GM12878 (cell line): Measurements from ENCODE around the gene GALNTL6. TPM values are rescaled to one million over a fixed set of nuclear protein-coding genes. Genes with fewer than 3 reads are reported as not detected.

Source experiments
- ATAC-seq: fragments of 200-7000 bp; cut with Tn5 transposase; 3 replicates; pipeline ENCODE4 v1.9.1; 2020; ENCODE audit warnings: mild to moderate bottlenecking, moderate library complexity
- BruUV-seq: library from RNA; stranded (reverse); fragments of 400-500 nt; replicated peaks from 2 replicates; lab custom pipeline; 2021; lab: Mats Ljungman, UMichigan
- CTCF ChIA-PET: fragments of 300-600 bp; sonication (Branson Sonifier 250); formaldehyde crosslinking; extraction: SDS; loops from one replicate; lab custom pipeline; 2021; ENCODE audit warnings: inconsistent platforms; lab: Yijun Ruan, JAX
- POLR2A ChIA-PET: fragments of 350-600 bp; formaldehyde crosslinking; extraction: SDS; loops from one replicate; lab custom pipeline; 2021; ENCODE audit warnings: inconsistent platforms; lab: Charles Lee
- RAD21 ChIA-PET: fragments of 300-600 bp; sonication (Branson Sonifier 250); formaldehyde crosslinking; loops from one replicate; lab custom pipeline; 2023; ENCODE audit warnings: antibody characterized with exemption; ENCODE audit not compliant: unreplicated experiment; lab: Charles Lee
- SMC1A ChIA-PET: fragments of 300-600 bp; sonication (Branson Sonifier 250); formaldehyde crosslinking; loops from one replicate; lab custom pipeline; 2023; ENCODE audit not compliant: unreplicated experiment, uncharacterized antibody; lab: Charles Lee
- DNase-seq: peaks from one replicate; pipeline ENCODE4 v3.0.0-alpha.2; 2011; ENCODE audit warnings: low read depth, low spot score
- FAIRE-seq: peaks from 3 replicates; lab custom pipeline; 2011; peaks lifted over from hg19 to GRCh38; lab: Jason Lieb, UNC
- H2AFZ ChIP-seq: 2 replicates; pipeline ENCODE4 v1.6.0; 2011; ENCODE audit warnings: low read depth, low read length, control low read depth; ENCODE audit not compliant: control insufficient read depth
- H3K27ac ChIP-seq: 2 replicates; pipeline ENCODE4 v1.5.1; 2011; ENCODE audit warnings: control low read depth; ENCODE audit not compliant: control insufficient read depth, insufficient read depth
- H3K27me3 ChIP-seq, 2 experiments: replicated peaks in 1 of 2; 2 replicates each; pipeline versions ENCODE4 v1.6.0 to v1.6.1; 2011; ENCODE audit warnings: low read length in 1 of 2; ENCODE audit not compliant: control insufficient read depth in 2 of 2, insufficient read depth in 2 of 2
- H3K36me3 ChIP-seq, 2 experiments: 2 replicates each; pipeline ENCODE4 v1.5.1; 2011; ENCODE audit warnings: low read length in 1 of 2; ENCODE audit not compliant: control insufficient read depth in 2 of 2, insufficient read depth in 2 of 2
- H3K4me1 ChIP-seq: 2 replicates; pipeline ENCODE4 v1.6.1; 2011; ENCODE audit warnings: mild to moderate bottlenecking, low read length, moderate library complexity, mixed read lengths; ENCODE audit not compliant: control insufficient read depth, insufficient read depth
- H3K4me2 ChIP-seq: 2 replicates; pipeline ENCODE4 v1.6.0; 2011; ENCODE audit warnings: control low read depth; ENCODE audit not compliant: control insufficient read depth, insufficient read depth
- H3K4me3 ChIP-seq: fragments of 200-600 bp; sonication (generic); 2 replicates; pipeline ENCODE4 v1.5.1; 2016
- H3K79me2 ChIP-seq: 2 replicates; pipeline ENCODE4 v1.6.0; 2011; ENCODE audit warnings: low read length; ENCODE audit not compliant: control insufficient read depth, insufficient read depth
- H3K9ac ChIP-seq: 2 replicates; pipeline ENCODE4 v1.8.0; 2011; ENCODE audit warnings: low read length, control low read depth, mixed read lengths; ENCODE audit not compliant: control insufficient read depth, insufficient read depth
- H3K9me3 ChIP-seq: replicated peaks from 3 replicates; pipeline ENCODE4 v1.5.1; 2011; ENCODE audit warnings: mild to moderate bottlenecking, low read length; ENCODE audit not compliant: control insufficient read depth, insufficient read depth
- H4K20me1 ChIP-seq: 2 replicates; pipeline ENCODE4 v1.6.0; 2011; ENCODE audit not compliant: control insufficient read depth, insufficient read depth
- ATF7 ChIP-seq: fragments of 450-650 bp; IDR thresholded peaks from 2 replicates; pipeline ENCODE4 v1.6.1; 2016; ENCODE audit warnings: low read depth, mild to moderate bottlenecking
- BCL11A ChIP-seq: IDR thresholded peaks from 2 replicates; pipeline ENCODE4 v1.6.1; 2011; ENCODE audit warnings: low read depth, low read length
- CEBPB ChIP-seq, 2 experiments: fragments of 150-350 bp in 1 of 2; IDR thresholded peaks; 2 replicates each; pipeline ENCODE4 v1.6.1; 2012 to 2014; ENCODE audit warnings: low read depth in 2 of 2, low read length in 2 of 2, borderline replicate concordance in 1 of 2, inconsistent platforms in 1 of 2
- CREB1 ChIP-seq: IDR thresholded peaks from 2 replicates; pipeline ENCODE4 v1.6.1; 2012; ENCODE audit warnings: low read depth, mild to moderate bottlenecking, inconsistent platforms
- DPF2 ChIP-seq: fragments of 450-650 bp; IDR thresholded peaks from 2 replicates; pipeline ENCODE4 v1.6.1; 2017; ENCODE audit warnings: mild to moderate bottlenecking
- MAX ChIP-seq: IDR thresholded peaks from 2 replicates; pipeline ENCODE4 v1.6.1; 2012; ENCODE audit warnings: low read depth, low read length, improper control_type of control experiment
- MYB ChIP-seq: fragments of 150-350 bp; IDR thresholded peaks from 2 replicates; pipeline ENCODE4 v1.6.1; 2014; ENCODE audit warnings: mild to moderate bottlenecking, low read depth, low read length, borderline replicate concordance
- PBX3 ChIP-seq: IDR thresholded peaks from 2 replicates; pipeline ENCODE4 v1.6.1; 2011; ENCODE audit warnings: mild to moderate bottlenecking, low read depth, low read length, moderate library complexity; ENCODE audit not compliant: insufficient replicate concordance
- REST ChIP-seq: IDR thresholded peaks from 2 replicates; pipeline ENCODE4 v1.6.1; 2012; ENCODE audit warnings: mild to moderate bottlenecking, low read depth, low read length
- SIN3A ChIP-seq: IDR thresholded peaks from 2 replicates; pipeline ENCODE4 v1.6.1; 2012; ENCODE audit warnings: low read depth, low read length, improper control_type of control experiment
- SREBF1 ChIP-seq: IDR thresholded peaks from 2 replicates; pipeline ENCODE4 v1.6.1; 2012; ENCODE audit warnings: mild to moderate bottlenecking, low read length
- SUPT20H ChIP-seq: IDR thresholded peaks from 2 replicates; pipeline ENCODE4 v1.6.1; 2011; ENCODE audit warnings: low read depth, mild to moderate bottlenecking, low read length, moderate library complexity, borderline replicate concordance; ENCODE audit not compliant: control insufficient read depth
- TAF1 ChIP-seq: IDR thresholded peaks from 2 replicates; pipeline ENCODE4 v1.6.1; 2011; ENCODE audit warnings: mild to moderate bottlenecking, low read depth, low read length, borderline replicate concordance
- TCF3 ChIP-seq: IDR thresholded peaks from 2 replicates; pipeline ENCODE4 v1.6.1; 2012; ENCODE audit warnings: low read depth, mild to moderate bottlenecking, low read length, borderline replicate concordance; ENCODE audit not compliant: insufficient read depth
- WGBS: methylation state at CpG from one replicate; pipeline ENCODE4 v1.1.6; 2016; ENCODE audit warnings: low lambda C conversion rate; ENCODE audit not compliant: insufficient replicate concordance, insufficient coverage; ENCODE audit errors: missing lambda C conversion rate; 5-methylcytosine and 5-hydroxymethylcytosine counted together
- in situ Hi-C: fragments of 300-500 bp; cut with MboI; formaldehyde crosslinking; loops from 9 replicates; pipeline ENCODE4 v1.14.3; 2018; ENCODE audit warnings: mixed read lengths
- intact Hi-C: fragments of 100-400 bp; cut with micrococcal nuclease; formaldehyde crosslinking; loops from one replicate; pipeline ENCODE4 v1.14.2; 2022; ENCODE audit not compliant: unreplicated experiment
- polyA plus RNA-seq, 11 experiments: library from polyadenylated mRNA; depleted of rRNA in 4 of 11; unstranded in 6 of 11; stranded (reverse) in 5 of 11; fragments of >200 nt; fragmentation: Nextera tagmentation in 4 of 11; fragmentation: Illumina TruSeq in 1 of 11; extraction: Ambion mirVana in 4 of 11; extraction: Trizol in 1 of 11; gene quantifications; 1 replicate in 1 of 11; 2 replicates in 10 of 11; pipeline versions ENCODE4 v1.2.1 to v1.2.3, GENCODE V29; 2011 to 2016; ENCODE audit warnings: inconsistent platforms in 2 of 11, missing spikeins in 2 of 11, low read depth in 1 of 11
- total RNA-seq, 4 experiments: library from RNA; depleted of rRNA in 3 of 4; stranded (reverse); fragments of >200 nt in 3 of 4; fragmentation: Illumina TruSeq in 1 of 4; extraction: Trizol in 1 of 4; gene quantifications; 2 replicates each; pipeline versions ENCODE4 v1.2.1 to v1.2.3, GENCODE V29; 2013 to 2021

GALNTL6 gene
- total and polyA plus RNA-seq, 10 of the 15 experiments (the other 5 are each of a cell fraction or from before 2014, with no cell fraction given) = 0.01 to 0.29 TPM; not detected in 8

GRCh38 chr4:172698256-172698655 lies 885.1 kb downstream of the GALNTL6 start:
- no peak overlapping the region for H3K4me3 ChIP-seq
- H3K27me3 ChIP-seq = no peaks in the 10 kb centered on the region
- no TSS peak for BruUV-seq
- ChIA-PET RAD21 (no interaction called here), SMC1A (no interaction called here), POLR2A (no interaction called here), CTCF (interaction anchor here (0.7 kb wide), 1 partner anchor 20 kb away, joined by 3 read pairs; no protein-coding TSS in a partner anchor)
- no peaks in the 10 kb centered on the region for H3K9me3 ChIP-seq
- in situ Hi-C loops = no loop called here
- no peak overlapping the region for H3K4me2 ChIP-seq
- no peaks in the 10 kb centered on the region for H3K79me2 ChIP-seq
- no peaks in the 10 kb centered on the region for H4K20me1 ChIP-seq
- intact Hi-C loops = no loop called here
- no peak overlapping the region for H3K27ac ChIP-seq
- no peak overlapping the region for H2AFZ ChIP-seq
- ATAC-seq = no peak
- no peak overlapping the region for H3K9ac ChIP-seq
- FAIRE-seq = no peak
- DNase-seq = no peak
- WGBS = 7% methylated on average over 4 of the region's 4 CpGs
- H3K36me3 ChIP-seq = no peaks in the 10 kb centered on the region
- no peaks in the 10 kb centered on the region for H3K4me1 ChIP-seq
- no peak for TF ChIP-seq TCF3
- TF ChIP-seq REST = no peak
- TF ChIP-seq TAF1 = no peak
- no peak for TF ChIP-seq MYB
- no peak for TF ChIP-seq SREBF1
- TF ChIP-seq BCL11A = no peak
- TF ChIP-seq SUPT20H = no peak
- TF ChIP-seq ATF7 = no peak
- no peak for TF ChIP-seq PBX3
- no peak for TF ChIP-seq CREB1
- no peak for TF ChIP-seq MAX
- no peak for TF ChIP-seq DPF2
- TF ChIP-seq CEBPB (IDR thresholded peaks at IDR 0.05; ENCODE audit: borderline replicate concordance in 1 of 2, low read depth in 2 of 2, low read length in 2 of 2) = no peak
- TF ChIP-seq SIN3A = no peak
